HG03045 (cell line): ENCODE data around the gene SLC7A9.
"Not testable (repeated sequence)": the region's sequence is repeated elsewhere in the genome, so short reads cannot be mapped to it uniquely, and the experiment has no call there.

ENCODE experiments used
- ATAC-seq: cut with Tn5 transposase; IDR thresholded peaks from one replicate; pipeline ENCODE4 v1.9.1; 2021; ENCODE audit warnings: mild to moderate bottlenecking, moderate library complexity; ENCODE audit not compliant: unreplicated experiment

SLC7A9 gene

GRCh38 chr19:32802840-32803239, 66.7 kb downstream of the SLC7A9 start:
- ATAC-seq = no peak

GRCh38 chr19:32800754-32801153, 68.8 kb downstream of the SLC7A9 start:
- ATAC-seq = no peak

- ATAC-seq = no peak
These were observed 69.4 kb downstream of the SLC7A9 start for GRCh38 chr19:32800191-32800590.

GRCh38 chr19:32798201-32798600, 71.4 kb downstream of the SLC7A9 start:
- no peak for ATAC-seq

GRCh38 chr19:32789429-32789828, 80.1 kb downstream of the SLC7A9 start:
- no peak for ATAC-seq

GRCh38 chr19:32787895-32788294, 81.7 kb downstream of the SLC7A9 start:
- not testable (repeated sequence) for ATAC-seq

GRCh38 chr19:32787161-32787813, 82.3 kb downstream of the SLC7A9 start:
- ATAC-seq = not testable (repeated sequence)

GRCh38 chr19:32782089-32782488, 87.5 kb downstream of the SLC7A9 start:
- ATAC-seq = not testable (repeated sequence)

- ATAC-seq = no peak
These were observed 88.3 kb downstream of the SLC7A9 start for GRCh38 chr19:32781280-32781679.
